GM12872 (cell line): Measurements from ENCODE around the gene MRPS15.

Experiments used
- CTCF ChIP-seq: IDR thresholded peaks from 3 replicates; pipeline ENCODE4 v1.5.1; 2011; ENCODE audit warnings: low read depth, mild to moderate bottlenecking, low read length, moderate library complexity; ENCODE audit not compliant: insufficient read depth

MRPS15 gene

GRCh38 chr1:36448530-36449056, 15.6 kb downstream of the MRPS15 start:
- TF ChIP-seq CTCF, result no peak

- TF ChIP-seq CTCF, result no peak
These were observed 16.7 kb downstream of the MRPS15 start for GRCh38 chr1:36447450-36447849.

- no peak for TF ChIP-seq CTCF
These were observed 17.4 kb downstream of the MRPS15 start for GRCh38 chr1:36446746-36447145.

- TF ChIP-seq CTCF, result peak; percentile 64
These were observed 17.9 kb downstream of the MRPS15 start for GRCh38 chr1:36446271-36446670.

- no peak for TF ChIP-seq CTCF
These were observed 20.9 kb downstream of the MRPS15 start for GRCh38 chr1:36443297-36443696.

- TF ChIP-seq CTCF, result no peak
These were observed 21.8 kb downstream of the MRPS15 start for GRCh38 chr1:36442337-36442736.

GRCh38 chr1:36440646-36441045, 23.5 kb downstream of the MRPS15 start:
- no peak for TF ChIP-seq CTCF
